H1 (cell line): ENCODE data around the gene NPTN. TPM values are rescaled to one million over a fixed set of nuclear protein-coding genes. Genes with fewer than 3 reads are reported as not detected.
A peak's percentile ranks its signal among the peaks of the same experiment; 100 is the strongest.

Source experiments
- CTCF ChIA-PET: fragments of 300-600 bp; sonication (Branson Sonifier 250); formaldehyde crosslinking; loops from one replicate; lab custom pipeline; 2021; ENCODE audit not compliant: partially characterized antibody; lab: Charles Lee
- POLR2A ChIA-PET: fragments of 300-600 bp; sonication (Branson Sonifier 250); formaldehyde crosslinking; loops from one replicate; lab custom pipeline; 2021; ENCODE audit warnings: inconsistent platforms; ENCODE audit not compliant: partially characterized antibody; lab: Charles Lee
- DNase-seq, 2 experiments: peaks; one replicate each; pipeline versions ENCODE4 v3.0.0 to v3.0.0-alpha.2; 2010 to 2022; ENCODE audit warnings: low spot score in 2 of 2, low read depth in 1 of 2, mixed read lengths in 1 of 2
- FAIRE-seq: peaks from 2 replicates; lab custom pipeline; 2011; peaks lifted over from hg19 to GRCh38; lab: Jason Lieb, UNC
- H2AFZ ChIP-seq: 2 replicates; pipeline ENCODE4 v1.8.1; 2012; ENCODE audit warnings: low read length, inconsistent platforms
- H2AK5ac ChIP-seq: 2 replicates; pipeline ENCODE4 v1.6.1; 2013; ENCODE audit warnings: low read depth, low read length
- H2BK120ac ChIP-seq: replicated peaks from 2 replicates; pipeline ENCODE3; 2013; ENCODE audit warnings: low read depth, low read length, inconsistent platforms
- H2BK12ac ChIP-seq: 2 replicates; pipeline ENCODE4 v1.6.1; 2013; ENCODE audit warnings: low read depth, low read length
- H2BK15ac ChIP-seq: 2 replicates; pipeline ENCODE4 v1.6.1; 2013; ENCODE audit warnings: low read length
- H2BK20ac ChIP-seq: 2 replicates; pipeline ENCODE4 v1.6.1; 2013; ENCODE audit warnings: low read length
- H2BK5ac ChIP-seq: 2 replicates; pipeline ENCODE4 v1.6.1; 2013; ENCODE audit warnings: low read depth, low read length
- H3K14ac ChIP-seq: 2 replicates; pipeline ENCODE4 v1.6.1; 2013; ENCODE audit warnings: inconsistent platforms; ENCODE audit not compliant: insufficient read length
- H3K18ac ChIP-seq: 2 replicates; pipeline ENCODE4 v1.6.1; 2013; ENCODE audit warnings: low read length; ENCODE audit errors: extremely low read depth
- H3K23ac ChIP-seq: 2 replicates; pipeline ENCODE4 v1.6.1; 2013; ENCODE audit warnings: inconsistent platforms; ENCODE audit not compliant: insufficient read length
- H3K23me2 ChIP-seq: 2 replicates; pipeline ENCODE4 v1.6.1; 2013; ENCODE audit warnings: low read depth, low read length
- H3K27ac ChIP-seq: 2 replicates; pipeline ENCODE4 v1.6.1; 2011; ENCODE audit warnings: low read depth, low read length, inconsistent platforms
- H3K27me3 ChIP-seq, 4 experiments: replicated peaks in 1 of 4; 1 replicate in 1 of 4; 2 replicates in 3 of 4; pipeline versions ENCODE4 v1.6.1 to v1.8.1; 2011 to 2013; ENCODE audit warnings: low read length in 3 of 4, mild to moderate bottlenecking in 3 of 4, inconsistent platforms in 2 of 4, mixed read lengths in 2 of 4, moderate library complexity in 1 of 4; ENCODE audit not compliant: control insufficient read depth in 3 of 4, insufficient read depth in 3 of 4; ENCODE audit errors: extremely low read depth in 1 of 4
- H3K36me3 ChIP-seq, 4 experiments: 2 replicates each; pipeline versions ENCODE4 v1.6.1 to v1.8.1; 2011 to 2013; ENCODE audit warnings: mild to moderate bottlenecking in 4 of 4, low read length in 3 of 4, moderate library complexity in 2 of 4, control low read depth in 1 of 4, inconsistent platforms in 1 of 4; ENCODE audit not compliant: insufficient read depth in 4 of 4, control insufficient read depth in 2 of 4
- H3K4ac ChIP-seq: replicated peaks from 2 replicates; pipeline ENCODE3; 2013; ENCODE audit warnings: low read length, low read depth, mixed read lengths, inconsistent platforms; ENCODE audit not compliant: insufficient read length
- H3K4me1 ChIP-seq, 4 experiments: replicated peaks in 1 of 4; 1 replicate in 1 of 4; 2 replicates in 3 of 4; pipeline versions ENCODE4 v1.6.1 to v1.8.1; 2011 to 2013; ENCODE audit warnings: low read length in 3 of 4, inconsistent platforms in 2 of 4, mixed read lengths in 1 of 4; ENCODE audit not compliant: insufficient read depth in 4 of 4, control insufficient read depth in 3 of 4
- H3K4me2 ChIP-seq, 2 experiments: 2 replicates each; pipeline versions ENCODE4 v1.6.1 to v1.8.1; 2011 to 2013; ENCODE audit warnings: low read depth in 2 of 2, low read length in 2 of 2, control low read depth in 1 of 2, inconsistent platforms in 1 of 2, mild to moderate bottlenecking in 1 of 2; ENCODE audit not compliant: insufficient read depth in 1 of 2
- H3K4me3 ChIP-seq, 4 experiments: fragments of 200-600, 300-600 bp in 1 of 4; sonication (generic), shearing (Covaris generic), sonication (Bioruptor Twin) in 1 of 4; 2 replicates each; pipeline versions ENCODE4 v1.5.1 to v1.8.1; 2011 to 2016; ENCODE audit warnings: low read length in 4 of 4, low read depth in 3 of 4, control low read depth in 2 of 4, inconsistent platforms in 2 of 4, mild to moderate bottlenecking in 2 of 4, mixed read lengths in 1 of 4, moderate library complexity in 1 of 4; ENCODE audit not compliant: insufficient read depth in 2 of 4; ENCODE audit errors: extremely low read depth in 1 of 4
- H3K56ac ChIP-seq: replicated peaks from 2 replicates; pipeline ENCODE3; 2013; ENCODE audit warnings: low read depth, mild to moderate bottlenecking, mixed read lengths, low read length, inconsistent platforms; ENCODE audit not compliant: insufficient read length
- H3K79me1 ChIP-seq: 2 replicates; pipeline ENCODE4 v1.6.1; 2013; ENCODE audit warnings: low read depth, low read length, control low read depth
- H3K79me2 ChIP-seq, 2 experiments: 2 replicates each; pipeline versions ENCODE4 v1.6.1 to v1.8.1; 2012 to 2013; ENCODE audit warnings: low read length in 2 of 2, mild to moderate bottlenecking in 2 of 2, inconsistent platforms in 1 of 2; ENCODE audit not compliant: insufficient read depth in 2 of 2, control insufficient read depth in 1 of 2
- H3K9ac ChIP-seq, 4 experiments: replicated peaks in 1 of 4; 1 replicate in 1 of 4; 2 replicates in 3 of 4; pipeline versions ENCODE4 v1.6.1 to v1.8.1; 2011 to 2013; ENCODE audit warnings: low read depth in 3 of 4, low read length in 3 of 4, control low read depth in 2 of 4, mild to moderate bottlenecking in 2 of 4, moderate library complexity in 2 of 4, inconsistent platforms in 1 of 4; ENCODE audit errors: extremely low read depth in 1 of 4
- H3K9me3 ChIP-seq, 2 experiments: 2 replicates each; pipeline versions ENCODE4 v1.6.1 to v1.8.1; 2012 to 2013; ENCODE audit warnings: mild to moderate bottlenecking in 2 of 2, moderate library complexity in 2 of 2, control low read depth in 1 of 2, inconsistent platforms in 1 of 2, low read depth in 1 of 2, low read length in 1 of 2, mixed read lengths in 1 of 2; ENCODE audit not compliant: insufficient read depth in 2 of 2
- H4K20me1 ChIP-seq, 2 experiments: replicated peaks in 1 of 2; 2 replicates each; pipeline versions ENCODE3 to v1.8.1; 2011 to 2013; ENCODE audit warnings: inconsistent platforms in 2 of 2, low read length in 2 of 2, mild to moderate bottlenecking in 1 of 2; ENCODE audit not compliant: insufficient read depth in 2 of 2, control insufficient read depth in 1 of 2
- H4K5ac ChIP-seq: 2 replicates; pipeline ENCODE4 v1.6.1; 2013; ENCODE audit warnings: low read length, low read depth, mixed read lengths, inconsistent platforms; ENCODE audit not compliant: insufficient read length
- H4K8ac ChIP-seq: 2 replicates; pipeline ENCODE4 v1.8.0; 2013; ENCODE audit warnings: mild to moderate bottlenecking, moderate library complexity, low read length, inconsistent platforms; ENCODE audit not compliant: insufficient read depth; ENCODE audit errors: extremely low read depth
- H4K91ac ChIP-seq: replicated peaks from 2 replicates; pipeline ENCODE3; 2013; ENCODE audit warnings: low read length, mixed read lengths, inconsistent platforms; ENCODE audit not compliant: insufficient read length
- JUN ChIP-seq: IDR thresholded peaks from 2 replicates; pipeline ENCODE4 v1.6.1; 2011; ENCODE audit warnings: low read depth, mild to moderate bottlenecking, improper control_type of control experiment, low read length
- NANOG ChIP-seq: IDR thresholded peaks from 2 replicates; pipeline ENCODE4 v1.6.1; 2011; ENCODE audit warnings: low read length, low read depth, mild to moderate bottlenecking, inconsistent platforms; ENCODE audit not compliant: insufficient read depth, poor library complexity, severe bottlenecking
- RXRA ChIP-seq: IDR thresholded peaks from 2 replicates; pipeline ENCODE4 v1.6.1; 2011; ENCODE audit warnings: low read depth, mild to moderate bottlenecking, low read length, moderate library complexity; ENCODE audit not compliant: insufficient read depth
- TAF7 ChIP-seq: optimal IDR thresholded peaks from 2 replicates; pipeline ENCODE3; 2011; ENCODE audit warnings: low read depth, mild to moderate bottlenecking, inconsistent platforms, low read length, moderate library complexity, borderline replicate concordance
- WGBS, 2 experiments: shearing (Covaris generic) in 1 of 2; methylation state at CpG; one replicate each; pipeline versions ENCODE4 v1.1.6 to v1.1.7; 2013 to 2015; ENCODE audit warnings: low lambda C conversion rate in 2 of 2, mixed read lengths in 2 of 2, inconsistent platforms in 1 of 2, low coverage in 1 of 2, missing lambda C conversion rate in 1 of 2; ENCODE audit not compliant: insufficient replicate concordance in 2 of 2, insufficient coverage in 1 of 2, insufficient read length in 1 of 2; ENCODE audit errors: extremely low coverage in 1 of 2, missing lambda C conversion rate in 1 of 2; 5-methylcytosine and 5-hydroxymethylcytosine counted together
- polyA plus RNA-seq, 7 experiments: library from polyadenylated mRNA; depleted of rRNA in 3 of 7; stranded (reverse) in 5 of 7; unstranded in 2 of 7; fragments of >200 nt in 5 of 7; fragments of 200-250 nt in 2 of 7; gene quantifications; 1 replicate in 5 of 7; 2 replicates in 1 of 7; 4 replicates in 1 of 7; pipeline versions ENCODE4 v1.2.1 to v1.2.3, GENCODE V29; 2011 to 2013; ENCODE audit warnings: missing spikeins in 2 of 7, mixed read lengths in 2 of 7
- total RNA-seq: library from RNA; stranded (reverse); fragmentation: NEBNext Ultra II Directional; extraction: Animal tissue kit (Norgen Biotek cat#: 25700); gene quantifications from 2 replicates; pipeline ENCODE4 v1.2.1, GENCODE V29; 2021
- TF ChIP-seq, protein P1 (sequence below): IDR thresholded peaks from 2 replicates; pipeline ENCODE4 v1.6.1; 2012; ENCODE audit warnings: inconsistent platforms

The NPTN gene
- total and polyA plus RNA-seq, 2 of the 8 experiments (the other 6 are each of a cell fraction or from before 2014, with no cell fraction given), result 67.0 to 113 TPM

DNA sequence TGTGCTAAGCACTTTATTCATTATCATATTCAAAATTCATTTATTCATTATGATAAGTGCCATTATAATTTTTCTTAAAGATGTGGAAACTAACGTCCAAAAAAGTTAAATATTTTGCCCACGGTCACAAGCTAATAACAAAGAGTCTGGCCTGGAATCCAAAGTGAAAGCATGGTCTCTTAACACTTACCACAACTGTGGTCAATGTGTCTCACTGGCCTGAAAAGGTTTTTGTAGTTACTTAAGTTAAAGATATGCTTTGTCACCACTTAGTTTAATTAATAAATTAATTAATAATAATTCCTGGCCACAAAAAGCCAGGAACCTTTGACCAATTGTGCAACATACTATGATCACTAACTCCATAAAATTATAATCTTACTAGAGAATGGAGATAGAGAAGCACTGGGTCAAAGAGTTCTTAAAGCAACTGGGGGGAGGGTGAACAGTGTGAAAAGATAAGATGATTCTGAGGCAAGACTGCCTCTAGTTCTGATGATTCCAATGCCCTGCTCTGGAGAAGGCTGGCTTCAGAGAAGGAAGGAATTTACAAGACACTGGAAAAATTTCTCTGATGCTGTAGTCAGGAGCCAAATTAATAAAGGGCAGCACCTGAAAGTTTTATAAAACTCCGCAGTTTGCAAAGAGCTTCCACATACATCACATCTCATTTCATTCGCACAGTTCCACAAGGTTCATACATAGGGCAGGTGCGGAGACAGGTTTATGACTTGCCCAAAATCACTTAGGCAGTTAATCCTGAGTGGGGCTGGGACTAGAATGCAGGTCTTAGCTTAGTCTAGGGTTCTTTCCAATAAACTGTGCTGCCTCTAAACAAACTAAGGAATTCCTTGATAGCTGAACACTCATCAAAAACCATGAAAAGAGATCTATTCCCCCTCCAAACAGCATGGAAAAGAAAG, 32.5 kb downstream of the NPTN start:
- H2BK5ac ChIP-seq, result 0 out of 2 replicates have a peak overlapping the region, but pooled peaks have one; percentile 26
- H3K4me1 ChIP-seq, result peaks cover 14 to 30% (median 25%) of the 10 kb centered on the region in 4 experiments
- H4K8ac ChIP-seq, result no peak overlapping the region
- no peak overlapping the region for H3K14ac ChIP-seq
- peaks cover 16 to 100% of the 10 kb centered on the region in 2 experiments for H3K79me2 ChIP-seq
- no peak overlapping the region for H2AFZ ChIP-seq
- no peak overlapping the region for H3K9ac ChIP-seq
- peaks cover 21 to 43% of the 10 kb centered on the region in 2 experiments for H4K20me1 ChIP-seq
- H3K79me1 ChIP-seq, result peaks cover 25% of the 10 kb centered on the region
- H3K27me3 ChIP-seq, result no peaks in the 10 kb centered on the region
- CTCF ChIA-PET, result interaction anchor here (0.7 to 1.9 kb wide), 8 partner anchors 9 to 282 kb away, joined by 3 to 12 read pairs (median 3); no protein-coding TSS in a partner anchor
- POLR2A ChIA-PET, result interaction anchor here (0.9 kb wide), 1 partner anchor 84 kb away, joined by 3 read pairs; the partner anchor contains the start of gene CD276
- no peak overlapping the region; the same call in 1 of the 2 replicates for H3K18ac ChIP-seq
- H2AK5ac ChIP-seq, result no peak overlapping the region
- H4K5ac ChIP-seq, result no peak overlapping the region
- no peak overlapping the region for H2BK20ac ChIP-seq
- no peak overlapping the region for H3K4ac ChIP-seq
- no peak overlapping the region for H4K91ac ChIP-seq
- H3K23me2 ChIP-seq, result no peaks in the 10 kb centered on the region; the same call in 1 of the 2 replicates
- H3K9me3 ChIP-seq, result no peaks in the 10 kb centered on the region
- H3K56ac ChIP-seq, result no peak overlapping the region
- H2BK120ac ChIP-seq, result no peak overlapping the region
- H2BK12ac ChIP-seq, result no peak overlapping the region
- peak overlapping the region; percentile 47 to 51 for H3K4me2 ChIP-seq
- TF ChIP-seq RXRA, result no peak
- no peak for TF ChIP-seq TAF7
- TF ChIP-seq, protein P1, sequence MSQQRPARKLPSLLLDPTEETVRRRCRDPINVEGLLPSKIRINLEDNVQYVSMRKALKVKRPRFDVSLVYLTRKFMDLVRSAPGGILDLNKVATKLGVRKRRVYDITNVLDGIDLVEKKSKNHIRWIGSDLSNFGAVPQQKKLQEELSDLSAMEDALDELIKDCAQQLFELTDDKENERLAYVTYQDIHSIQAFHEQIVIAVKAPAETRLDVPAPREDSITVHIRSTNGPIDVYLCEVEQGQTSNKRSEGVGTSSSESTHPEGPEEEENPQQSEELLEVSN, result no peak
- TF ChIP-seq JUN, result no peak
- no peak for TF ChIP-seq NANOG
- FAIRE-seq (no peak), DNase-seq (no peak)
- no peak overlapping the region for H3K23ac ChIP-seq
- no peak overlapping the region; a peak in 1 of 8 replicates for H3K4me3 ChIP-seq
- H2BK15ac ChIP-seq, result 0 out of 2 replicates have a peak overlapping the region, but pooled peaks have one; percentile 13
- 89% methylated on average over 5 of the region's 5 CpGs; no CpG with 5 or more reads in 1 of the 2 experiments for WGBS, 2 experiments
- H3K27ac ChIP-seq, result no peak overlapping the region
- no peaks in the 10 kb centered on the region; a peak in 1 of 8 replicates for H3K36me3 ChIP-seq
